ENCODE results near the gene GPRIN1. TPM values are rescaled to one million over a fixed set of nuclear protein-coding genes. Genes with fewer than 3 reads are reported as not detected.

GPRIN1 gene
- total and polyA plus RNA-seq, 7 donors, result 0.18 to 1.2 (median 0.30) TPM

DNA sequence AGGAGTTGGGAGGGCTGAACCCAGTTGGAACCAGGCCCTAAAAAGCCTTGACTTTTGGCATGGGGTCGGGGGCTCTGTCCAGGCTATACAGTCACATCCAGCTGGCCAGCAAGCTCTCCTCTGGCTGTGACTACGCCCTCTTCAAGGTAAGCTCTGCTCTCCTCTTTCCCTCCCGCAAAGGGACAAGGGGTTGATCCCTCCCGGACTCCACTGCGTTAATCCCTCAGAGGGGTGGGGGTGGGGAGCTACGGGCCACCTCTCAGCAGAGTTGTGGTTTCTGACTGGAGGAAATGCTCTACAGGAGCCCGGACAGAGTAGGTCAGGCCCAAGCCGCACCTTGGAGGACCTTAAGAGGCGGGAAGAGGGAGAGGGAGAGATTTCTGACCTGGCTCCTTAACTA is 34.3 kb upstream of the GPRIN1 start:
- no peaks in the 10 kb centered on the region for H3K27me3 ChIP-seq (ENCODE audit: insufficient read depth in 3 of 3, low read length in 2 of 3)
- H3K27ac ChIP-seq, result no peak overlapping the region
- ATAC-seq (no peak), DNase-seq (no peak)
- intact Hi-C loops (cut with DNase I), result no loop called here
- TF ChIP-seq, protein P1, sequence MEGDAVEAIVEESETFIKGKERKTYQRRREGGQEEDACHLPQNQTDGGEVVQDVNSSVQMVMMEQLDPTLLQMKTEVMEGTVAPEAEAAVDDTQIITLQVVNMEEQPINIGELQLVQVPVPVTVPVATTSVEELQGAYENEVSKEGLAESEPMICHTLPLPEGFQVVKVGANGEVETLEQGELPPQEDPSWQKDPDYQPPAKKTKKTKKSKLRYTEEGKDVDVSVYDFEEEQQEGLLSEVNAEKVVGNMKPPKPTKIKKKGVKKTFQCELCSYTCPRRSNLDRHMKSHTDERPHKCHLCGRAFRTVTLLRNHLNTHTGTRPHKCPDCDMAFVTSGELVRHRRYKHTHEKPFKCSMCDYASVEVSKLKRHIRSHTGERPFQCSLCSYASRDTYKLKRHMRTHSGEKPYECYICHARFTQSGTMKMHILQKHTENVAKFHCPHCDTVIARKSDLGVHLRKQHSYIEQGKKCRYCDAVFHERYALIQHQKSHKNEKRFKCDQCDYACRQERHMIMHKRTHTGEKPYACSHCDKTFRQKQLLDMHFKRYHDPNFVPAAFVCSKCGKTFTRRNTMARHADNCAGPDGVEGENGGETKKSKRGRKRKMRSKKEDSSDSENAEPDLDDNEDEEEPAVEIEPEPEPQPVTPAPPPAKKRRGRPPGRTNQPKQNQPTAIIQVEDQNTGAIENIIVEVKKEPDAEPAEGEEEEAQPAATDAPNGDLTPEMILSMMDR (IDR thresholded peaks at IDR 0.05), result no peak
- 75 to 81% (median 77%) methylated on average over 9 of the region's 9 CpGs for WGBS, 3 donors
- H3K4me1 ChIP-seq, result peaks cover 16% of the 10 kb centered on the region
- H3K36me3 ChIP-seq (ENCODE audit: insufficient read depth in 1 of 2, low read depth in 1 of 2), result no peaks in the 10 kb centered on the region
- H3K9me3 ChIP-seq, result no peaks in the 10 kb centered on the region
- H3K4me3 ChIP-seq, result no peak overlapping the region

DNA sequence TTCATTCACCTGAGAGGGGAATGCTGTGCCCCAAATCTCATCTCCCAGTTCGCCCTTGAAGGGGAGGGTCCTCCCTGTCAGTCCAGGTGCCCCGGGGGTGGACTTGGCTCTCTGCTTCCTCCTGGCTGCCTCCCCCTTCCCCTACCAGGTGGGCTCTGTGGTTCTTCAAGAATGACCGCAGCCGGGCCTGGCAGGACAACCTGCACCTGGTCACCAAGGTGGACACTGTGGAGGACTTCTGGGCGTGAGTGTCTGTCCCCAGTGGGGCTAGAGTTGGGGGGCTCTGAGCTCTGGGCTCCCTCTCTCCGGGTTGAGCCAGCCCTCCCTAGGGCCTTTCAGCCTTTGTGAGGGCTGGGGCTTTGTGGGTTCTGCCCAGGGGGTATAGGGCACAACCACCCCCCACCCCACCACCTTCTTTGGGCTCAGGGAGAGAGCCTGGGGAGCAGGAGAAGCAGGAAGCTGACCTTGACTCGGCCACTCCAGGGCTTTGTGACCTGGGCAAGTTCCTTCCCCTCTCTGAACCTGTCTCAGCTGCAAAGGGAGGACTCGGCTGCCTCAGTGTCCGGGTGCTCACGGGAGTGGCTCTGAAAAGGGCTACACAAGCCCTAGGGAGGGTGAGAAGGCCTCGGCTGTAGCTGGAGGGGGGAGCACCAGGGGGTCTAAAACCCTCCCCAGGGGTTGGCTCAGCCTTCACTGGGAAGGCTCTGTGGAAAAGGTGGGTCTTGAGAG is 33.7 kb upstream of the GPRIN1 start:
- ATAC-seq (no peak), DNase-seq (no peak)
- intact Hi-C loops (cut with DNase I), result no loop called here
- TF ChIP-seq, protein P1 (IDR thresholded peaks at IDR 0.05), result no peak
- WGBS, 3 donors, result 77 to 87% (median 82%) methylated on average over 11 of the region's 11 CpGs
- Histone ChIP-seq H3K4me1 (peaks cover 16% of the 10 kb centered on the region), H3K27me3 (ENCODE audit: insufficient read depth in 3 of 3, low read length in 2 of 3) (no peaks in the 10 kb centered on the region), H3K27ac (no peak overlapping the region), H3K4me3 (no peak overlapping the region), H3K9me3 (no peaks in the 10 kb centered on the region), H3K36me3 (ENCODE audit: insufficient read depth in 1 of 2, low read depth in 1 of 2) (no peaks in the 10 kb centered on the region)

DNA sequence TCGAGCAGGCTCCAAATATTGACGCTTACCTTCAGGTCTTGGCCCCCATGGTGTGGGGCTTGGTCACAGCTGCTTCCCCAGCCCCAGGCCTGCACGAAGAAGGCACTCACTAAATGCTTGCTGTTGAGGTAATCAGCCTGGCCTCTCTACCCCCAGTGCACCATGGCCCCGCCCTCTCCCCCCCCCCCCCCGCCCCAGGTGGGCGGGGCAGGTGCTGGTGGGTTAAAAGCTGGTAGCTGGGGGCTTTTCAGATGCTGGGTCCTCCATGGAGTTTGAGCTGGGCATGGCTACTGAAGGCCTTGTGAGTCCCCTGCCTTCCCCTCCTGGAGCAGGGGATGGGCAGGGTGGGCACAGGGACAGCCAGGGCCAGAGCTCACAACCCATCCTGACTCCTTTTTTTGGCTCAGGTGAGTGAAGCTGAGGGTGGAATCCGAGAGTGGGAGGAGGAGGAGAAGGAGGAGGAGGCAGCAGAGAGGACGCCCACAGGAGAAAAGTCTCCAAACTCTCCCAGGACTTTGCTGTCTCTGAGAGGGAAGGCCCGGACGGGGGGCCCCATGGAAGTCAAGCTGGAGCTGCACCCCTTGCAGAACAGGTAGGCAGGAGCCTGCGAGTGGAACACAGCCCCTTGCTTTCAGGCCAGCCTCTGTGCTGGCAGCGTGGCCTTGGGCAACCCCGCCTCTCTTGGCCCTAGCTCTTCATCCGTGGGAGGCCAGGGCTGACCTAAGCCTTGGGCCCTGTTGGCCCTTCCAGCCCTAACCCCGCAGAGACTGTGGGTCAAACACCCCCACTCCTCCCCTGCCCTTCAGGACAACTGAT is 32.9 kb upstream of the GPRIN1 start:
- Histone ChIP-seq H3K36me3 (ENCODE audit: insufficient read depth in 1 of 2, low read depth in 1 of 2) (no peaks in the 10 kb centered on the region), H3K27me3 (ENCODE audit: insufficient read depth in 3 of 3, low read length in 2 of 3) (no peaks in the 10 kb centered on the region), H3K9me3 (no peaks in the 10 kb centered on the region), H3K4me1 (peaks cover 8% of the 10 kb centered on the region), H3K4me3 (no peak overlapping the region), H3K27ac (no peak overlapping the region)
- intact Hi-C loops (cut with DNase I), result no loop called here
- ATAC-seq, result no peak
- 42 to 59% (median 48%) methylated on average over 9 to 15 of the region's 15 CpGs for WGBS, 3 donors
- DNase-seq, result no peak
- TF ChIP-seq, protein P1 (IDR thresholded peaks at IDR 0.05), result no peak

DNA sequence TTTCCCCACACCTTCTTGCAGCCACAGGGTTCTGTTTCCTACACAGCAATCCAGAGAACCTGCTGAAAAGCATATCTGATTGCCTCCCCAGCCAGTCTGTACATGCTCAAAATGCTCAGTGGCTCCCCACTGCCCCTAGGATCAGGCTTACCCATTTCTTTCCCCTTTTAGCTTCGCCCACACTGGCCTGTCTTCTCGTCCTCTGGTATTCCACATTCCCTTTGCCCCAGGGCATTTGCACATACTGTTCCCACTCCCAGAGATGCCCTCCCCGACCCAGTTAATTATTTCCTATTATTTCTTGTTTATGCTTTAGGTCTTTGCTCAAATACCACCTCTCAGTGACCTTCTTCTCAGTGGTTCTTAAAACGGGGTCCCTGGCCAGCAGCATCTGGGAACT is 30.7 kb upstream of the GPRIN1 start:
- 74 to 83% (median 77%) methylated on average over 4 of the region's 4 CpGs for WGBS, 3 donors
- DNase-seq (no peak), ATAC-seq (no peak)
- Histone ChIP-seq H3K9me3 (no peaks in the 10 kb centered on the region), H3K27me3 (ENCODE audit: insufficient read depth in 3 of 3, low read length in 2 of 3) (no peaks in the 10 kb centered on the region), H3K27ac (peak overlapping the region; percentile 40), H3K36me3 (ENCODE audit: insufficient read depth in 1 of 2, low read depth in 1 of 2) (no peaks in the 10 kb centered on the region), H3K4me1 (peaks cover 5% of the 10 kb centered on the region), H3K4me3 (no peak overlapping the region)
- intact Hi-C loops (cut with DNase I), result no loop called here
- TF ChIP-seq, protein P1 (IDR thresholded peaks at IDR 0.05), result no peak
